HuH-7.5 (cell line): ENCODE measurements around the gene MCTP1.
A peak's percentile ranks its signal among the peaks of the same experiment; 100 is the strongest.

ENCODE experiments used
- DNase-seq: peaks from one replicate; pipeline ENCODE4 v3.0.0; 2011; ENCODE audit warnings: low spot score

MCTP1 gene

DNA sequence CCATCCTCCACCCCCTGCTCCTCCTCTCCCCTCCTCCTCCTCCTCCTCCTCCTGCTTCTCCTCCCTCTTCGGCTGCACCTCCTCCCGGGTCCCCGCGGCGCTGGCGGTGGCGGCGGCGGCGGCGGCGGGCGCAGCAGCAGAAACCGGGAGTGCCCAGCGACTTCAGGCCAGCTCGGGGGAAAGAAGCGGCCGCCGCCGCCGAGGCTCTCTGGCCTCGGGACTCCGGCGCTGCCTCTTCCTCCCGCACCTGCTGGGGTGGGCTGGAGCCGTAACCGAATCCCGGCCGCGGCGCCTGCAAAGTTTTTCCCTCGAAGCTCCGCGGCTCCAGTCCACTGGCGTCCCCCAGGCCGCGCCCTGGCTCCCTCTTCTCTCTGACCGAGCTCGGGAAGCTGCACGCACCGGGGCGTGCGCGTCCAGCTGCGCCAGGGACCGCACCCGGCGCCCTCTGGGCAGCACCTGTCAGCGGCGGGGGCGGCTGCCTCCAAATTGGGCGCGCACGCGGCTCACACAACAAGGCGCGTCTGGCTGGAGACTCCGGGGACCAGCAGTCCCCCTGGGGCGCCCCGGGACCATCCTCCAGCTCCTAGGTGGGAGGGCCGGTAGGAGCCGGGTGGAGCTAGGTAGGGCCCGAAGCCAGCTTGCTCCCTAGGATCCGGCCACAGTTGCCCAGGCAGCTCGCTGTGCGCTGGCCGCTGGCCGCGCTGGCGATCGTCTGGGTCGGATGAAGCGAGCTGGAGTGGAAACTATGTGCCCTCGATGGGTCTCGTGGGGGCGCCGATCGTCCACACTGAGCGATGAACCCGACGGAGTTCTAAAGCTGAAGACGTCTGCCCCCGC lies at the start of gene MCTP1:
Gene MCTP1 (minus strand): TSS at position 523 of the 837 bp plus-strand sequence.
- DNase-seq: peak; percentile 29

DNA sequence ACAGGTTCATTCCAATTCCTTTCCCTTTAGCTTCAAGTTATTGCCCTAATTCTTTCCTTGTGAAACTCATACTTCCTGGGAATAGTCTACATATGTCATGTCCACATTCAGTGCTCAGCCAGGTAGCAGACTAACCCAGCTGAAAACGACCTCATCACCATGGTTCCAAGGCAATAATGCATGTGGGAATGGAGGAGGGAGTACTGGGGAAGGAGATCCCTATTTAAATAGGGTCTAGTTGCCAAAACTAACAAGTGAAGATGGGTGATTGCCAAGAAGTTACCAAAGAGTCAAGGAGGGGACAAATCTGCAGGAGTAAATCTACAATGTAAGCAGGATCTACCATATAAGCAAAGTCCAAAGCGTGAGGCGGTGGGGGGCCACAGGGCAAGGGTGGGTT lies 47.3 kb upstream of the MCTP1 start:
- no peak for DNase-seq

DNA sequence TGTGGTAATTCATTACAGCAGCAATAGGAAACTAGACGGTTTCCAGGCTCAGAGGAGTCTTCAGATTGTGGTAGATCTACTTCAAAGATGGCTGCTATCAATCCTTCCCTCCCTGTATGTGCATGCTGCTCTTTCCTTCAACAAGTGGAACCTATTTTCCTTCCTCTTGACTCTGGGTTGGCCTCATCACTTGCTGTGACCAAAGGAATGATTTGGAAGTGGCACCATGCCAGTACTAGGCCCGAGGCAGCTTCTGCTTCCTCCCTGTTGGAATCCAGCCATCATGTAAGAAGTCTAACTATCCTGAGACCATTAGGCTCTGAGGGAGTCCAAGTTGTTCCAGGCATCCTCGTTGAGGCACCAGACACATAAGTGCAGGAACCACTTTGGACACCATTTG lies 46.5 kb upstream of the MCTP1 start:
- no peak for DNase-seq

DNA sequence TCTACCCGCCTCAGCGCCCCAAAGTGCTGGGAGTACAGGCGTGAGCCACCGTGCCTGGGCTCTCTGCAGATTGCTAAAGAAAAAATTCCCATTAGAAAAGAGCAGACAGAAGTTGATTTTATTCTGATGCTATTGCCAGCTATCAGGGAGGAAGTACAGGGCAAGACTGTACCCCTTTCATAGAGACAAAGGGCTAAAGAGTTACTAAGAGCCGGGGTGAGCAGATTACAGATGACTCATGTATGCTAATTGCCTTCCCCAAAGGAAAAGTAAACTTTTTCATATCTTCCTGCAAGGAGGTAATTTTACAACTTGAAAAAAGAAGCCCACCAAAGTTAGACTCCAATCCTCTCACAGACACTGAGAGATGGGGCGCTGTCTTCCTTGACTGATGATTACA lies 42.3 kb upstream of the MCTP1 start:
- DNase-seq: no peak

DNA sequence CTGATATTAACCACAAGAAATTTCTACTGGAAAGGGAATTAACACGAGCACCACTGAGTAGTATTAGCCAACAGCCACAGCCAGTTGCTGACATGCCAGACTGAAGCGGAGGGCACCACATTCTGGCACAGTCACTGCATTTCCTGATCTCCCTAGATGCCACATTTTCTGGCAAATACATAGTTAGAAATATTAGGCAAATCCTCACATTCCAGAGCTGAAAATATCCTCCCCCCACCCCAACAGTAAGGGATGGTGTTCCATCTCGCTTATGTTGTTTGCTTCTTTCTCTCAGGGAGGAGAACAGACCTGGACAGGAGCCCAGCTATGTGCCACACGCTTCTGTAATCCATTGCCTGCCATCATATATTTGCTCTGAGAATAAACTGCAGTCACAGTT lies 32.8 kb upstream of the MCTP1 start:
- no peak for DNase-seq

DNA sequence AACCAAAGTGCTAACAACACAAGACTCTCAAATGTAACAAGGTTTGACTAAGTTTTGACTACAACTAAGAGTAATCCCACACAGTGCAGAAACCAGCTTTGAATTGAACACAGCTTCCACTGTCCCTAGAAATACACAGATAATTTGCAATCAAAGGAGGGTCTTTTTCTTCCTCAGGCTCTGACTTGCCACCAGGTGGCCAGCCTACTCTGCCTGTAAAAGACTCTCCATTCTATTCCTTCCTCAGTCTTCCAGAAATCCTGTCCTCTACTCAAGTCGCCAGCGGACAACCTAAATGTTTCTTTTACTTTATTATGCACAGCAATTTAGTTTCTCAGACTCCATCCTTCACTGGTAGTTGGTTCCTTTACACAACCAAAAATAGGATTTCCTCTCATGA lies 32.2 kb upstream of the MCTP1 start:
- no peak for DNase-seq

DNA sequence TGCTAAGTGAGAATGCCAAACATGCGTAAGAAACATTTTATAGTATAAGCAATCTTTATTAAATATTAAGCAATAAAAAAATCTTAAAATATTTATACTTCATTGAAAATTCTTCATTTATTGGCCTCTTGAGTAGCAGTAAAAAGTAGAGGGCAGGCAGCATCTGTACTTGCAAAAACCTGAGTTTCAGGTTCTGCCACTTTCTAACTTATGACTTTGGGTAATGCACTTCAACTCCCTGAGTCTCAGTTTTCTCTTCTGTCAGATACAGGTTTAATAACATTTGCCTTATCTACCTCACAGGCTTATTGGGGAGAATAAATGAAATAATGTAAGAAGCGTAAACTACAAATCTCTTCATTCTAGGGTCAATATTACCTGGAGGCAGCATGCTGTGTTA lies 19.8 kb upstream of the MCTP1 start:
- DNase-seq: no peak

DNA sequence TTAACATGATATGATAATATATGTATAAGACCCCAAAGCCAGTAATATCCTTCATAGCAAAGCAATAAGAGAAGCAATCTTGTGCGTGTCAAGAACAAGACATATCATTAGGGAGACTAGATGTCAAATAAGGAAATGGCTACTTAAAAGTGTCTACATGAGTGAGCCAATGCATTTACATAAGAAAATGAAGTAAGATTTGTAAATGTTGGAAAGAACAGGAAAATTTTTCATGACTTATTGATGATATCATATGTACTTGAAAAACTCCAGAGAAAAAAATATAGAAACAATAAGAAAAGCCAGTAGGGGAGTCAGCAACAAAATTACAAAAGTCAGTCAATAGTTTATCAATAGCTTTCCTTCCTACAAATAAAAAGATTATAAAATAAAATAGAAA lies 13.8 kb upstream of the MCTP1 start:
- no peak for DNase-seq

DNA sequence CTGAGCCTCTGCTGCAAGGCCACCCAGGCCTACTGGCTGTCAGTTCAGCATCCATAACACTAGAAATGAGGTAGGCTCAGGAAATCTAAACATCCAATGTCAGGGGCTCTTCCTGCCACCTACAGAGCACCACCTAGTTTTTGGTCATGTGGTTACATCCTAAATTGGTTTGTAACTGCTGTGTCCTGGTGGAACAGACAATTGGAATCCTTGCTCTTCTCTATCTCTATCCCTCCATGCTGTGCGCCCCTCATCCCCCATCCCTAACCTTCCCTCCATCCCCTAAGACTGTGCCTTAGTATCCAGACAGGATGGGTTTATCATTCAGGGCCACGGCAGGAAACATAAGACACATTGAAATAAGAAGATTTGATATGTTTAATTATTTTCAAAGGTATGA lies 11.4 kb upstream of the MCTP1 start:
- DNase-seq: no peak

DNA sequence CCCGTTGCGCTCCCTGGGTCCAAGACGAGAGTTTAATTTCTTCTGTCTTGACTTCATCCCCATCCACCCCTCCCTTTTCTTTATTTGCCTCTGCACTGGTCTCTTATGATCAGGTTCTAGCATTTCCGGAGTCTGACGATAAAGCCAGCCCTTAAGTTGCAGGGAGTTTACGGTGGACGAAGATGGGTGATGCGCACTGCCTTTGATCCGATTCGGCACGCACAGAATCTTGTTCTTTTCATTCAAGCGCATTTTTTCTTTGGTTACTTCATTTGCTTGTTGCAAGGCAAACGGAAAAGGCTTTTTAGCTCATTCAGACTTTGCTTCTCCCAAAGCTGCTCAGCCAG lies 488 bp upstream of the MCTP1 start:
- DNase-seq: no peak

DNA sequence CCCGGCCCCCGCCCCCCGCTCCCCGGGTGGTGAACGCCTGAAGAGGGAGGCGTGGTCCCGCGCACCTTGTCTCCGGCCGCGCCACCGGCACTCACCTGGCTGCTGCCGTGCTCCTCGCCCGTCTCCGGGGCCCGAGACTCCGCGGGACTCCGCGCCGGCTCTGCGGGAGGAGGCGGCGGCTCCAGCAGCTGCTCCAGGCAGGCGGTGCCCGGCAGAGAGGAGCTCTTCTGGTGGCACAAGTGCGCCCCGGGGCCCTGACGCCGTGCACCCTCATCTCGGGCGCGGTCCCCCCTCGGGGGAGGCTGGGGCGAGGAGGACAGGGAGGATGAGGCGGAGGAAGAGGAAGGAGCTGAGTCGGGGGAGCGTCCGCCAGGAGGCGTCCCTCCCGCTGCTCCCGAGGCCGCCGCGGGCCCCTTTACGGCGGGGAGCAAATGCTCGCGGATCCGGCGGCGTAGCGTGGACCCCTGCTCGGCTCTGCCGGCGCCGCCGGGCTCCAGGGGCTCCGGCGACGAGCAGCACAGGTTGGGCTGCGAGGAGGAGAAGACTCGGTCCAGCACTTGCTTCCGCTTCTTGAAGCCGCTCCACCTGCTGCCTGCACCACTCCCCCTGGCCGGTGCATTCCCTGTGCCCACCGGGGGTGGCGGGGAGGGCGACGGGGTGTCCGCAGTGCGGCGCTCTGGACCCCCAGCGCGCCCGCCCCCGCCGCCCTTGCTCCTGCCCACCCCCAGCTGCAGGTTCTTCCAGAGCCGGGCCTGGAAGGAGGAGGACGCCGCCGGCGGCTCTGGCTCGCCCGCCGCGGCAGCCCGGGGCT lies 928 bp downstream of the MCTP1 start:
- peak; percentile 41 for DNase-seq

DNA sequence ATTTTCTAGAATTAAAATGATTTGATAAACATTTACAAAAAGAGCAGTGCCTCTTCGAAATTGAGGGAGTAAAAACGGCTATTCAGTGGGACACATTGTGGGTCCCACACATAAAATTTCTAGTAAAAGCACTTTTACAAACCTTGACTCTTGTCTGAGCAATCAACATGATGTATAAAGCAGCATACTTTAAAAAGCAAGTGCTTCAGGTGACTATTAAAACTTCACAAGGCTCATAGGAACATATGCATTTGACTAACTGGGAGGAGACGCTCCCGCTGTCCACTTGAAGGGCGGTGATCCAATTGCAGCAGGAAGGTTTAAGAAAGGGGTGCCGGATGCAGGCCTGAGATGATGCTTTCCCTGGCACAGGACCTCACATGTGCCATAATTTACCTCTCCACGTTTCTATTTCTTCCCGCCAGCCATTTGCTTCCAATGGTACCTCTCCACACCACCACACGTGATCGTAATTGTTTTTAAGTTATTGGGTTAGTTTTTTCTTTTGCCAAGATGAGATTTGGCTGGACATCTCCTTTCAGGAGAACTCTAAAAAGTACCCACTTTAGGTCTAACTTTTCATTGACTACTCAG lies 1.8 kb downstream of the MCTP1 start:
- no peak for DNase-seq

DNA sequence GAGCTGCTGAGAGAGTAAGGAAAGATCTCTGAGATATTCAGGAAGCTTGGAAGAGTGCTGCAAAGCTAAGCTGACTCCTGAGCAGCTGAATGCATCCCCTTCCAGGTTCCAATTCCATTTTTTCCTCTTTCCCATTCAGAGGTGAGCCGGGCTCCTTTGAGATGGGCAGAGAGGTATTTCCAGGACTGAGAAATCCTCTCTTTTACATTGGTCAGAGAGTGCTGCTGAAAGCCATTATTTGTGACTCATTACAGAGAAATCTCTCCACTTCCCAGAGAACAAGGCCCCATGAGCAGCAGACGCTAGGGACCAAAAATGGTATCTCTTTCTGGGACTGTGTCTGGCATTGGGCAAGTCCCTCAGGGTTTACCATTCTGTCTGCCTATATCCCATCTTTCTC lies 3.7 kb downstream of the MCTP1 start:
- DNase-seq: no peak

DNA sequence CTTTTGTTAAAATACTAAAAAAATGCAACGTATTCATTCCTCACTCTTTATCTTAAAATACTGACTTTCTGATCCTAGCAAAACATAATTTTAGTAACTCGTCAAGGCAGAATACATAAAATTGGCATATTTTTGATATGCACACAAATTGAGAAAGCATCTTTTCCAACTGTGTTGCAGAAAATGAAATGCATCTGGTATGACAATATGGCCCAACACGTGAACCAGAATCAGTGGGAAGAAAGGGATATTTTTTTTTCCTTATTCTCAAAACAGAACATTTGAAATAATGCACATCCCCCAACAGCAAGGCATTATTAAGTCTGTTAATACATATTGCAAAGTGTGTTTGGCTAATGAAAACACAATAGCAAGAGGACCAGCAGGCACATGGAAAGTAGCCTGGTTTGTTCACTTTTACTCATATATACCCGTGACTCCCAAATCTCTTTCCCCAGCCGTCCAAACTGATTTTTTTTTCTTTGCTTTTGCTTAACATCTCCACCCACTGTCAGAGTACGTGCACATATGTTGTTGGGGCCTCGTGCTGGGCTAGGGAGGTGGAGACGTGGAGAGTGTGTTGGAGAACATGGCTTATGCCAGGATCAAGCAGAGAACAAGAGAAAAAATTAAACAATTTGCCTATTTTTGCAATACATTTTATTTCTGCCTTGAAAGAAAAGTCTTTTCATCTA lies 4.3 kb downstream of the MCTP1 start:
- DNase-seq: no peak

DNA sequence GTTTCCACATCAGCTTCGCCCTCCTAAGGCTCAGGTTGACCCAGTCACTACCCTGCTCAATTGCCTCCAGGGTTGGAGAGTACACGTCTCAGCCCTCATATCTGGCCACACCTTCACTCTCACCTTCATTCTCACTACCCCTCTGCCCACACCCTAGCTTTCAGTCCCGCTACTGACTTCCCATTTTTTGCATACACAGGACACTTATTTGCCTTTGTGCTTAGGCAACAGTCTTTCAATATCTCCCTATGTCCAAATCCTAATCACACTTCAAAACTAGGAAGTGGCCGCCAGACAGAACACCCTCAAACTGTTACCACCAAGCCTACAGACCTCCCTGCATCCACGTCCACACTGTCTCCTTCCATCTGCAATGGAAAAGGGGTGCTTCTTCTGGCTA lies 10.9 kb downstream of the MCTP1 start:
- DNase-seq: no peak

DNA sequence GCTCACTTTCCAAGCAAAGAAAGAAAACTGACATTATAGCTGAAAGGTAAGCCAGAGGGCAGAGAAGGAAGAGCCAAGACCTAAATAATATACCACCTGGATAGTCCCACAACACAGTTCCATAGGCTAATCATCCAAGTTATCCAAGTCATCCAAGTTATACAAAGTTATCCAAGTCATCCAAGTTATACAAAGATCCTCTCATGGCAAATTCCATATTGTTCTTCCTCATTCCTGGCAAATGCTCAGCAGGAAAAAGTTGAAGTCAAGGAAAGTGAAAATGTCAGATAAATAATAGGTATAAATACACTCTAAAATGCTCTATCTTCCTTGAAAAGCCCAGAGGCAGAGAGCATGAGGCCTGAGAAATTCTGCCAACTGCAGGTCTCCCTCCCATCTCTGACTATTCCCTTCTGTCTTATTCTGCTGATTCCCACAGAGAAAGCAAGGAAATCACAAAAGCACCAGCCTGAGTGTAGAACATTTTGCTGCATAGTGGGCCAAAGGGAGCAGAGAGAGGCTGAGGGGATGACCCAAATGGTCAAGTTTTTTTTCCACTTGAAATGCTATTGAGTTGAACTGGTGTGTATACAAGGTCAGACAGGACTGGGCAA lies 12.5 kb downstream of the MCTP1 start:
- no peak for DNase-seq

DNA sequence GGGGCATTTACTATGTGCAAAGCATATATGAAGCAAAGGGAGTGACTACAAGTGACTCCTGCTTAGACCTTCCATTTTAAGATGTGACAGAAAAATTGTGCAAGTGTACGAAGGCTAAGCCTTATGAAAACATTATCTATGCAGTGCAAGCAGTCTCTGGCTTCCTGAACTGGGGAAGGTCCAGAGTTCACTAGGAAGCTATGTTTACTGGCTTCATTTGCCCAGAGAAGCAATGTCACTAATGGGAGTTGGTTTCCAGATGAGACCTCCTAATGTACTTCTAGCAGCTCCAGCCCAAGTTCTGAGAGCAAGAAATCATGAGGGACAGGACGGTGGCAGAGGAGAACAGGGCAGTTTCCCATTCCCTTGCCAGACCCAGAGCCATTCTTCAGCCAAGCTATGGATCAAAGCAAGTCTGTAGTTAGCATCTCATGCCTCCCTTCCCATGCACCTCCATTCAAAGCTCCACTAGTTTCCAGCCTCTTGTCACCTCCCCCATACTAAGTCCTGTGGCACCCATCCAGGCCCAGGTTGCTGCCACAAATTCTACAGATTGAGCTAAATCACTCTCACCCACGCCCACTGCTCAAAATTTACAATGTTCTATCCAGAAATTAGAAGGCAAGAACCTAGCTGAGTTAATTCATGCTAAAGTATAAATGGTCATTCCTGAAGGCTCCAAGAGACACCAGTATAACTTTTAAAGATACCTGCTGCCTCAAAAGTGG lies 21.8 kb downstream of the MCTP1 start:
- DNase-seq: peak; percentile 14

DNA sequence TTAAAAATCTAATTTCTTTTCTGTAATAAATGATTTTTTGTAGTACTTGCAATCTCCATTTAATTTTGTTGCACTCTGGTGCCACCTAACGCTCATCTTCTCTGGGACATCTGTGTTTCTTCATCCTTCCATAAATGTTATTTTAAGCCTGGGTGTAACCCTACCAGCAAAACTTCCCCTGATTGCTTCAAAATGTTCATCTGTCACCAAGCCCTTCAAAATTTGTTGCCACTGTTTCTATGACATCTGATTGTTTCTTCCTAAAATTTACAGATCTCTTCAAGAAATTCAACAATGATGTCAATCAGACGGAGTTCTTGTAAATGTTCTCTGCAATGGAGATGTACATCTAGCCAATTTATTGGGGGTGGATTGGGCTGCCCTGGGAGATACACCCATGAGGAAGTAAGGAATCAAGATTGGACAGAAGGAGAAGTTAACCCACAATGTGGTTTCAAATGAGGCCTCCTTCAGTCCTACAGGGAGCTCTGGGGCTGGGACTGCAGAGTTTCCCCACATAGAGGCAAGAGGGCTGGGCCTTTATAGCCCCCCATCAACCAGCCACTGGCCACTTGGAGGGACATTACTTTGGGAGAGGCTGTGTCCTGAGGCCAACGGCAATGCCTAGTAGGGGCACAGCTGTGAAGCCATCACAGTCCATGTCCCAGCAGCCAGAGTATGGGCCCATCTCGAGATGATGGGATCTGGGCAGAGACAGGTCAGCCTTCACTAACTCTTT lies 23.3 kb downstream of the MCTP1 start:
- DNase-seq: no peak

DNA sequence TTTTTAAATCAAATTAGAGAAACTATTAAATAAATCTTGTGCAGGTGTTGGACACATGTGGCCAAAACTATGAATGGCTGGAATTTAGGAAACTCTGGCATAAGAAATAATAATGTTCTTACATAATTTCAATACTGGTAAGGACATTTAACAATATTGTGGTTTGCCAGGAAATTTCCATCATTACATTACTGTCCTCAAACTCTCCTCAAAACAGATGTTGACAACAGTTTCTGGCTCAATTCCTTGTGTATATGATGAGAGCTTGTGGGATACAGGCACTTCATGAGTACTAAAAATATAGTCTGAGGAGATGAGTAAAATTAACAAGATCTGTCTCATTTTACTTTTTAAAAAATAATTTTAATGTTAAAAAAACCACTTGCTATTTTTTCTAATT lies 27.9 kb downstream of the MCTP1 start:
- no peak for DNase-seq

DNA sequence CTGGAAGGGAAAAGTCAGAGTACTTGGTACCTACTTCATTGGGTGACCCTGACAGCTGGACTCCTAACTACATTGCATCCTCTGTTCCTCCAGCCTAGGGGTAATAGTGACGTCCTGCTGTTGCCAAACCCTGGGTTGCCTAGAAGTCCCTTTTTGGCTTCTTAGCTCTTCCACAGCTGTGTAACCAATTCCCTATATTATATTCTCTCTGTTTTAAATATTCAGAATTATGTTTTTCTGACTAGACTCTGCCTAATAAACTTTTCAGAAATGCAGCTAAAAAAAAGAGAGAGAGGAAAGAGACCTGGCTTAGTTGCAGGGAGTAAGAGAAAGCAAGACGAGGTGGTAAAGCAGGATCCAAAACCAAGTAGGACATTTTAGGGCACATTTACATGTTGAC lies 28.4 kb downstream of the MCTP1 start:
- DNase-seq: no peak

DNA sequence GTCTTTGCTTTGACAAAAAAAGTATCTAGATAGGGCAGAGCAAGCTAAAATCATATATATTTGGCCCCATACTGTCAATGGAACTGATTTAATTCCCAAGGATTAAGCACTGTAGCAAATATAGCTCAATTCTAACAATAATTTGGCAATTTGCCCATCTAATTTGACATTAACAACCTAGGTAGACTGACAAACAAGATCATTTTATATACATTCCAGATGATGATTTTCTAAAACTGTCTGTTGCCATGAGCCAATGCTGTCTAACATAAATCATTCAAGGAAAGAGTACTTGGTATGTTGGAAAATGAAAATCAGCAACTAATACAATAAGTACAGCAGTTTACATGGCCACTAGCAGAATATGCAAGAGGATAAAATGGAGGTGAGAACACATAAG lies 32.1 kb downstream of the MCTP1 start:
- DNase-seq: no peak
